Amygdala (tissue), 56 donors: Measurements from ENCODE around the gene PURB.
"Not testable (repeated sequence)": the region's sequence is repeated elsewhere in the genome, so short reads cannot be mapped to it uniquely, and the experiment has no call there.

Experiments
- DNase-seq, 56 donors: peaks; one replicate each; lab custom pipeline; 2025; lab: John Stamatoyannopoulos, UW

PURB gene

GRCh38 chr7:44885394-44886317, at the start of gene PURB:
Gene PURB, minus strand, starts transcription at chr7:44885530. Its CDS starts 182 bp downstream, at chr7:44885348.
- peak; percentile 36 to 96 (median 88) for DNase-seq

GRCh38 chr7:44935016-44935415, 49.7 kb upstream of the PURB start:
- DNase-seq: no peak

GRCh38 chr7:44934510-44934909, 49.2 kb upstream of the PURB start:
- not testable (repeated sequence) for DNase-seq

GRCh38 chr7:44930921-44931320, 45.6 kb upstream of the PURB start:
- no peak for DNase-seq

- no peak for DNase-seq
Measured at GRCh38 chr7:44922351-44922694, 37.0 kb upstream of the PURB start.

- DNase-seq: peak in 54 of 56 donors; percentile 13 to 97 (median 72)
Measured at GRCh38 chr7:44921607-44922350, 36.4 kb upstream of the PURB start.

GRCh38 chr7:44920119-44920518, 34.8 kb upstream of the PURB start:
- DNase-seq: no peak

- no peak for DNase-seq
Measured at GRCh38 chr7:44918029-44918428, 32.7 kb upstream of the PURB start.

GRCh38 chr7:44917465-44917864, 32.1 kb upstream of the PURB start:
- no peak for DNase-seq

GRCh38 chr7:44914992-44915607, 29.8 kb upstream of the PURB start:
- peak in 6 of 56 donors; percentile 4 to 20 (median 12) for DNase-seq

- no peak for DNase-seq
Measured at GRCh38 chr7:44912775-44913347, 27.5 kb upstream of the PURB start.

GRCh38 chr7:44911911-44912310, 26.6 kb upstream of the PURB start:
- peak in 5 of 56 donors; percentile 16 to 78 (median 23) for DNase-seq

- DNase-seq: no peak
Measured at GRCh38 chr7:44909596-44910389, 24.5 kb upstream of the PURB start.

- DNase-seq: no peak
Measured at GRCh38 chr7:44906965-44907364, 21.6 kb upstream of the PURB start.

- DNase-seq: no peak
Measured at GRCh38 chr7:44905002-44905635, 19.8 kb upstream of the PURB start.

- DNase-seq: no peak
Measured at GRCh38 chr7:44899443-44899842, 14.1 kb upstream of the PURB start.

- DNase-seq: no peak
Measured at GRCh38 chr7:44898039-44898438, 12.7 kb upstream of the PURB start.

- DNase-seq: no peak
Measured at GRCh38 chr7:44897309-44897708, 12.0 kb upstream of the PURB start.

GRCh38 chr7:44894888-44895580, 9.7 kb upstream of the PURB start:
- DNase-seq: peak in 32 of 56 donors; percentile 6 to 78 (median 46)
